ENCODE measurements around the gene FNBP1L. TPM values are rescaled to one million over a fixed set of nuclear protein-coding genes. Genes with fewer than 3 reads are reported as not detected.

FNBP1L gene
- total RNA-seq, 1 donor from 2014 or later = 78.6 TPM

GRCh38 chr1:93434088-93434487 is 13.8 kb upstream of the FNBP1L start:
- TF ChIP-seq CTCF (IDR thresholded peaks at IDR 0.05; ENCODE audit: insufficient read depth, low read length, poor library complexity, severe bottlenecking) = no peak
- H3K4me3 ChIP-seq (ENCODE audit: low read depth, low read length) = no peak overlapping the region

DNA sequence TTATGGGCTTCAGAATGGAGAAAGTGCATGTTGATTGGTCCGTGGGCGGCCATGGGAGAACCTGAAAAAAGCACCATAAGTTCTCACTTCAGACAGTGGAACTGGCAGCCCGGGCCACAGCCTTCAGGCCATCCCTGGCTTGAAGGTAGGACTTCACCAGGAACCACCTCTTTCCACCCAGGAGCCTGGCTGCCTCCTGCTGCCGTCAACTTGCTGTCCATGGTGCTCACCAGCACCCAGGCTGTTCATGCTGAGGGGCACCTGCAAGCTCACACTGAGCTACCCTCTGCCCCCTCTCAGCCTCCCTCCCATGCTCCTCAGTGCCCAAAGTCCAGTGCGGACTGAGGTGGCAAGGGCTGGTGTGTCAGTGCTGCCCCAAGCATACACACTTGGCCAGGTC is 12.9 kb upstream of the FNBP1L start:
- no peak for DNase-seq (ENCODE audit: low read depth)
- no peak for TF ChIP-seq CTCF (IDR thresholded peaks at IDR 0.05; ENCODE audit: insufficient read depth, low read length, poor library complexity, severe bottlenecking)
- no peaks in the 10 kb centered on the region for H3K36me3 ChIP-seq (ENCODE audit: control insufficient read depth, insufficient read depth, low read length)
- H3K27me3 ChIP-seq (ENCODE audit: control insufficient read depth, insufficient read depth, low read length) = peaks cover 5% of the 10 kb centered on the region
- H3K4me3 ChIP-seq (ENCODE audit: low read depth, low read length) = no peak overlapping the region

More at GRCh38 chr1:93434088-93434487, 13.8 kb upstream of the FNBP1L start:
- DNase-seq (ENCODE audit: low read depth) = no peak
- Histone ChIP-seq H3K36me3 (ENCODE audit: control insufficient read depth, insufficient read depth, low read length) (no peaks in the 10 kb centered on the region), H3K27me3 (ENCODE audit: control insufficient read depth, insufficient read depth, low read length) (peaks cover 5% of the 10 kb centered on the region)

GRCh38 chr1:93435443-93435842 is 12.5 kb upstream of the FNBP1L start:
- TF ChIP-seq CTCF (IDR thresholded peaks at IDR 0.05; ENCODE audit: insufficient read depth, low read length, poor library complexity, severe bottlenecking) = no peak
- H3K4me3 ChIP-seq (ENCODE audit: low read depth, low read length) = no peak overlapping the region

GRCh38 chr1:93436496-93436895 is 11.4 kb upstream of the FNBP1L start:
- H3K4me3 ChIP-seq (ENCODE audit: low read depth, low read length) = no peak overlapping the region
- no peak for DNase-seq (ENCODE audit: low read depth)
- H3K27me3 ChIP-seq (ENCODE audit: control insufficient read depth, insufficient read depth, low read length) = peaks cover 5% of the 10 kb centered on the region
- no peak for TF ChIP-seq CTCF (IDR thresholded peaks at IDR 0.05; ENCODE audit: insufficient read depth, low read length, poor library complexity, severe bottlenecking)
- H3K36me3 ChIP-seq (ENCODE audit: control insufficient read depth, insufficient read depth, low read length) = no peaks in the 10 kb centered on the region

More at GRCh38 chr1:93435443-93435842, 12.5 kb upstream of the FNBP1L start:
- no peaks in the 10 kb centered on the region for H3K36me3 ChIP-seq (ENCODE audit: control insufficient read depth, insufficient read depth, low read length)
- peaks cover 5% of the 10 kb centered on the region for H3K27me3 ChIP-seq (ENCODE audit: control insufficient read depth, insufficient read depth, low read length)
- DNase-seq (ENCODE audit: low read depth) = no peak

GRCh38 chr1:93437976-93438605 is 9.8 kb upstream of the FNBP1L start:
- no peaks in the 10 kb centered on the region for H3K36me3 ChIP-seq (ENCODE audit: control insufficient read depth, insufficient read depth, low read length)
- peaks cover 5% of the 10 kb centered on the region for H3K27me3 ChIP-seq (ENCODE audit: control insufficient read depth, insufficient read depth, low read length)
- peak; percentile 29 for TF ChIP-seq CTCF (IDR thresholded peaks at IDR 0.05; ENCODE audit: insufficient read depth, low read length, poor library complexity, severe bottlenecking)
- DNase-seq (ENCODE audit: low read depth) = no peak
- H3K4me3 ChIP-seq (ENCODE audit: low read depth, low read length) = no peak overlapping the region

GRCh38 chr1:93438716-93439115 is 9.2 kb upstream of the FNBP1L start:
- DNase-seq (ENCODE audit: low read depth) = no peak
- TF ChIP-seq CTCF (IDR thresholded peaks at IDR 0.05; ENCODE audit: insufficient read depth, low read length, poor library complexity, severe bottlenecking) = no peak
- peaks cover 5% of the 10 kb centered on the region for H3K27me3 ChIP-seq (ENCODE audit: control insufficient read depth, insufficient read depth, low read length)
- no peak overlapping the region for H3K4me3 ChIP-seq (ENCODE audit: low read depth, low read length)
- no peaks in the 10 kb centered on the region for H3K36me3 ChIP-seq (ENCODE audit: control insufficient read depth, insufficient read depth, low read length)
